HepG2 (cell line): ENCODE data around the gene GRIN3B. TPM values are rescaled to one million over a fixed set of nuclear protein-coding genes. Genes with fewer than 3 reads are reported as not detected.

Experiments
- ATF7 ChIP-seq, 2 experiments: fragments of 450-650 bp in 1 of 2; sonication (generic) in 1 of 2; formaldehyde crosslinking in 1 of 2; IDR thresholded peaks; 2 replicates each; pipeline versions ENCODE4 v1.4.0 to v1.6.1; 2016 to 2020; ENCODE audit warnings: antibody characterized with exemption in 1 of 2, mild to moderate bottlenecking in 1 of 2, missing genetic modification reagents in 1 of 2
- BRD4 ChIP-seq: sonication (generic); formaldehyde crosslinking; IDR thresholded peaks from 2 replicates; pipeline ENCODE4 v1.4.0; 2020; ENCODE audit warnings: missing genetic modification reagents
- ETV6 ChIP-seq: sonication (generic); formaldehyde crosslinking; conservative IDR thresholded peaks from 2 replicates; pipeline ENCODE4 v1.4.0; 2020; ENCODE audit warnings: missing genetic modification reagents
- FOXP1 ChIP-seq, 2 experiments: fragments of 450-650 bp in 1 of 2; IDR thresholded peaks; 2 replicates each; pipeline ENCODE4 v1.6.1; 2017 to 2018; ENCODE audit warnings: antibody characterized with exemption in 1 of 2
- GFI1 ChIP-seq: sonication (generic); formaldehyde crosslinking; IDR thresholded peaks from 2 replicates; pipeline ENCODE4 v1.5.0; 2020; ENCODE audit warnings: missing genetic modification reagents, mild to moderate bottlenecking, borderline replicate concordance
- HNRNPH1 ChIP-seq: fragments of 200-400 bp; formaldehyde crosslinking; optimal IDR thresholded peaks from 2 replicates; pipeline ENCODE3; 2017; ENCODE audit warnings: mild to moderate bottlenecking, low read depth, low read length
- KMT2A ChIP-seq: sonication (generic); formaldehyde crosslinking; IDR thresholded peaks from 2 replicates; pipeline ENCODE4 v1.4.0; 2020; ENCODE audit warnings: missing genetic modification reagents
- MIER2 ChIP-seq: IDR thresholded peaks from 2 replicates; pipeline ENCODE4 v1.6.1; 2016; ENCODE audit warnings: missing biosample characterization, missing genetic modification reagents
- REL ChIP-seq: sonication (generic); formaldehyde crosslinking; conservative IDR thresholded peaks from 2 replicates; pipeline ENCODE4 v1.8.0; 2022; ENCODE audit warnings: mild to moderate bottlenecking, missing genetic modification reagents, moderate library complexity
- SAP130 ChIP-seq: IDR thresholded peaks from 2 replicates; pipeline ENCODE4 v1.6.1; 2016; ENCODE audit warnings: low read depth
- SMAD9 ChIP-seq: sonication (generic); formaldehyde crosslinking; IDR thresholded peaks from 2 replicates; pipeline ENCODE4 v1.5.1; 2020; ENCODE audit warnings: mild to moderate bottlenecking, missing genetic modification reagents
- ZKSCAN1 ChIP-seq: fragments of 150-350 bp; IDR thresholded peaks from 2 replicates; pipeline ENCODE4 v1.6.1; 2014; ENCODE audit warnings: low read length
- ZMYM4 ChIP-seq: sonication (generic); formaldehyde crosslinking; IDR thresholded peaks from 2 replicates; pipeline ENCODE4 v1.8.1; 2023; ENCODE audit warnings: mild to moderate bottlenecking, missing genetic modification reagents
- ZNF720 ChIP-seq: sonication (generic); formaldehyde crosslinking; IDR thresholded peaks from 2 replicates; pipeline ENCODE4 v1.4.0; 2020; ENCODE audit warnings: missing genetic modification reagents
- ZNF75D ChIP-seq: sonication (generic); formaldehyde crosslinking; IDR thresholded peaks from 2 replicates; pipeline ENCODE4 v1.8.1; 2023; ENCODE audit warnings: missing genetic modification reagents, mild to moderate bottlenecking, borderline replicate concordance
- polyA plus RNA-seq, 8 experiments: library from polyadenylated mRNA; depleted of rRNA in 3 of 8; stranded (reverse) in 7 of 8; unstranded in 1 of 8; fragments of >200 nt; fragmentation: Illumina TruSeq in 4 of 8; extraction: Trizol in 4 of 8; gene quantifications; 2 replicates each; pipeline versions ENCODE4 v1.2.1 to v1.2.3, GENCODE V29; 2011 to 2016; ENCODE audit warnings: low read depth in 4 of 8, missing spikeins in 1 of 8, mixed read lengths in 1 of 8; ENCODE audit not compliant: insufficient read depth in 1 of 8
- total RNA-seq, 5 experiments: library from RNA; depleted of rRNA; stranded (reverse); fragments of >200 nt; fragmentation: Illumina TruSeq; extraction: Trizol; gene quantifications; 2 replicates each; pipeline ENCODE4 v1.2.3, GENCODE V29; 2016; ENCODE audit warnings: low read depth in 1 of 5
- TF ChIP-seq, protein P1 (sequence below): fragments of 450-650 bp; IDR thresholded peaks from 2 replicates; pipeline ENCODE4 v1.6.1; 2017
- TF ChIP-seq, protein P2 (sequence below): sonication (generic); formaldehyde crosslinking; conservative IDR thresholded peaks from 2 replicates; pipeline ENCODE4 v1.4.0; 2020; ENCODE audit warnings: missing genetic modification reagents
- TF ChIP-seq, protein P3 (sequence below): sonication (generic); formaldehyde crosslinking; IDR thresholded peaks from 2 replicates; pipeline ENCODE4 v1.4.0; 2020; ENCODE audit warnings: missing genetic modification reagents

The GRIN3B gene
- total and polyA plus RNA-seq, 2 of the 13 experiments (the other 11 are each of a cell fraction or from before 2014, with no cell fraction given) = 0.07 to 0.20 TPM

DNA sequence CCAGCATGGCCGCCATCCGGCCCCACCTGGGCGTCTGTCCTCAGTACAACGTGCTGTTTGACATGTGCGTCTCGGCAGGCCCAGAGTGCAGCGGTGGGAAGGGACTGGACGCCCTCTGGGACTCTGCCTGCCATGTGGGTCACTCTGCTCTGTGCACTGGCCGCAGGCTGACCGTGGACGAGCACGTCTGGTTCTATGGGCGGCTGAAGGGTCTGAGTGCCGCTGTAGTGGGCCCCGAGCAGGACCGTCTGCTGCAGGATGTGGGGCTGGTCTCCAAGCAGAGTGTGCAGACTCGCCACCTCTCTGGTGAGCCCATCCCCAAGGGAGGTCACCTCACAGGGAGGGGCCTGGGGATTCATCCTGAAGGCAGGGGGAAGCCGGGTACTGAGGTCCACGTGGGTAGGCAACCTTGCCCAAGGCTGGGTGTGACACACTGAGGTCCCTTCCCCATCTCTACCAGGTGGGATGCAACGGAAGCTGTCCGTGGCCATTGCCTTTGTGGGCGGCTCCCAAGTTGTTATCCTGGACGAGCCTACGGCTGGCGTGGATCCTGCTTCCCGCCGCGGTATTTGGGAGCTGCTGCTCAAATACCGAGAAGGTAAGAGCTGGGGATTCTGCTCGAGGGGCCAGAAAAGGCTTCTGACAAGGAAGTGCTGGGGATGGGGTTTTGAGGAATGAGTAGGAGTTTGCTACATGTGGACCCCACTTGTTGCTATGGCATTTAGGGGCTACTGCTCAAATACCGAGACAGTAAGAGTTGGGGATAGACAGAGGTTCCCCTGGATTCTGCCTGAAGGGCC lies 51.0 kb downstream of the GRIN3B start (continued):
- TF ChIP-seq, protein P1, sequence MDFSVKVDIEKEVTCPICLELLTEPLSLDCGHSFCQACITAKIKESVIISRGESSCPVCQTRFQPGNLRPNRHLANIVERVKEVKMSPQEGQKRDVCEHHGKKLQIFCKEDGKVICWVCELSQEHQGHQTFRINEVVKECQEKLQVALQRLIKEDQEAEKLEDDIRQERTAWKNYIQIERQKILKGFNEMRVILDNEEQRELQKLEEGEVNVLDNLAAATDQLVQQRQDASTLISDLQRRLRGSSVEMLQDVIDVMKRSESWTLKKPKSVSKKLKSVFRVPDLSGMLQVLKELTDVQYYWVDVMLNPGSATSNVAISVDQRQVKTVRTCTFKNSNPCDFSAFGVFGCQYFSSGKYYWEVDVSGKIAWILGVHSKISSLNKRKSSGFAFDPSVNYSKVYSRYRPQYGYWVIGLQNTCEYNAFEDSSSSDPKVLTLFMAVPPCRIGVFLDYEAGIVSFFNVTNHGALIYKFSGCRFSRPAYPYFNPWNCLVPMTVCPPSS = no peak
- TF ChIP-seq HNRNPH1 (no peak), ATF7 (IDR thresholded peaks at IDR 0.05) (no peak), ATF7 (CRISPR knock-in tag; IDR thresholded peaks at IDR 0.05) (no peak), ETV6 (CRISPR knock-in tag) (no peak), FOXP1 (IDR thresholded peaks at IDR 0.05) (no peak), FOXP1 (CRISPR knock-in tag; IDR thresholded peaks at IDR 0.05) (no peak), ZNF720 (CRISPR knock-in tag) (no peak), SMAD9 (CRISPR knock-in tag) (no peak), ZNF75D (no peak), ZKSCAN1 (no peak), BRD4 (CRISPR knock-in tag) (peak; percentile 85), SAP130 (CRISPR knock-in tag) (peak; percentile 88), KMT2A (no peak; the same call in 1 of the 2 replicates), REL (CRISPR knock-in tag) (peak; percentile 79; the same call in 1 of the 2 replicates), ZMYM4 (CRISPR knock-in tag) (no peak), MIER2 (CRISPR knock-in tag) (no peak), GFI1 (CRISPR knock-in tag) (no peak; the same call in 1 of the 2 replicates)
- TF ChIP-seq, protein P2, sequence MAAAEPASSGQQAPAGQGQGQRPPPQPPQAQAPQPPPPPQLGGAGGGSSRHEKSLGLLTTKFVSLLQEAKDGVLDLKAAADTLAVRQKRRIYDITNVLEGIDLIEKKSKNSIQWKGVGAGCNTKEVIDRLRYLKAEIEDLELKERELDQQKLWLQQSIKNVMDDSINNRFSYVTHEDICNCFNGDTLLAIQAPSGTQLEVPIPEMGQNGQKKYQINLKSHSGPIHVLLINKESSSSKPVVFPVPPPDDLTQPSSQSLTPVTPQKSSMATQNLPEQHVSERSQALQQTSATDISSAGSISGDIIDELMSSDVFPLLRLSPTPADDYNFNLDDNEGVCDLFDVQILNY = no peak
- TF ChIP-seq, protein P3, sequence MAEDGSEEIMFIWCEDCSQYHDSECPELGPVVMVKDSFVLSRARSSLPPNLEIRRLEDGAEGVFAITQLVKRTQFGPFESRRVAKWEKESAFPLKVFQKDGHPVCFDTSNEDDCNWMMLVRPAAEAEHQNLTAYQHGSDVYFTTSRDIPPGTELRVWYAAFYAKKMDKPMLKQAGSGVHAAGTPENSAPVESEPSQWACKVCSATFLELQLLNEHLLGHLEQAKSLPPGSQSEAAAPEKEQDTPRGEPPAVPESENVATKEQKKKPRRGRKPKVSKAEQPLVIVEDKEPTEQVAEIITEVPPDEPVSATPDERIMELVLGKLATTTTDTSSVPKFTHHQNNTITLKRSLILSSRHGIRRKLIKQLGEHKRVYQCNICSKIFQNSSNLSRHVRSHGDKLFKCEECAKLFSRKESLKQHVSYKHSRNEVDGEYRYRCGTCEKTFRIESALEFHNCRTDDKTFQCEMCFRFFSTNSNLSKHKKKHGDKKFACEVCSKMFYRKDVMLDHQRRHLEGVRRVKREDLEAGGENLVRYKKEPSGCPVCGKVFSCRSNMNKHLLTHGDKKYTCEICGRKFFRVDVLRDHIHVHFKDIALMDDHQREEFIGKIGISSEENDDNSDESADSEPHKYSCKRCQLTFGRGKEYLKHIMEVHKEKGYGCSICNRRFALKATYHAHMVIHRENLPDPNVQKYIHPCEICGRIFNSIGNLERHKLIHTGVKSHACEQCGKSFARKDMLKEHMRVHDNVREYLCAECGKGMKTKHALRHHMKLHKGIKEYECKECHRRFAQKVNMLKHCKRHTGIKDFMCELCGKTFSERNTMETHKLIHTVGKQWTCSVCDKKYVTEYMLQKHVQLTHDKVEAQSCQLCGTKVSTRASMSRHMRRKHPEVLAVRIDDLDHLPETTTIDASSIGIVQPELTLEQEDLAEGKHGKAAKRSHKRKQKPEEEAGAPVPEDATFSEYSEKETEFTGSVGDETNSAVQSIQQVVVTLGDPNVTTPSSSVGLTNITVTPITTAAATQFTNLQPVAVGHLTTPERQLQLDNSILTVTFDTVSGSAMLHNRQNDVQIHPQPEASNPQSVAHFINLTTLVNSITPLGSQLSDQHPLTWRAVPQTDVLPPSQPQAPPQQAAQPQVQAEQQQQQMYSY = no peak
- TF ChIP-seq, all 625 proteins: peak for 256
